ENCODE data around the gene LAMTOR5.
"Not testable (repeated sequence)": the region's sequence is repeated elsewhere in the genome, so short reads cannot be mapped to it uniquely, and the experiment has no call there.

The LAMTOR5 gene

DNA sequence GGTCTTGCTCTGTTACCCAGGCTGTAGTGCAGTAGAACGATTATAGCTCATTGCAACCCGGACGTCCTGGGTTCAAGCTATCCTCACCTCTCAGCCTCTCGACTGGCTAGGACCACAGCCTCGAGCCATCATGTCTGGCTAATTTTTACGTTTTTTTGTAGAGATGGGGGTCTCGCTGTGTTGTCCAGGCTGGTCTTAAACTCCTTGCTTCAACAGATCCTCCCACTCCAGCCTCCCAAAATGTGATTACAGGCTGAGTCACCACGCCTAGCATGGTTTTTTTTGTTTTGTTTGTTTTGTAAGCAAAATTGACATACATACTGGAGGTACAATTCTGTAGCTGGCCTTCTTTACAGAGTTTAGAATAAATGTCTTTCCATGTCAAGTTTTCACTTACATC is 994 bp upstream of the LAMTOR5 start:
- TF ChIP-seq, protein P1, sequence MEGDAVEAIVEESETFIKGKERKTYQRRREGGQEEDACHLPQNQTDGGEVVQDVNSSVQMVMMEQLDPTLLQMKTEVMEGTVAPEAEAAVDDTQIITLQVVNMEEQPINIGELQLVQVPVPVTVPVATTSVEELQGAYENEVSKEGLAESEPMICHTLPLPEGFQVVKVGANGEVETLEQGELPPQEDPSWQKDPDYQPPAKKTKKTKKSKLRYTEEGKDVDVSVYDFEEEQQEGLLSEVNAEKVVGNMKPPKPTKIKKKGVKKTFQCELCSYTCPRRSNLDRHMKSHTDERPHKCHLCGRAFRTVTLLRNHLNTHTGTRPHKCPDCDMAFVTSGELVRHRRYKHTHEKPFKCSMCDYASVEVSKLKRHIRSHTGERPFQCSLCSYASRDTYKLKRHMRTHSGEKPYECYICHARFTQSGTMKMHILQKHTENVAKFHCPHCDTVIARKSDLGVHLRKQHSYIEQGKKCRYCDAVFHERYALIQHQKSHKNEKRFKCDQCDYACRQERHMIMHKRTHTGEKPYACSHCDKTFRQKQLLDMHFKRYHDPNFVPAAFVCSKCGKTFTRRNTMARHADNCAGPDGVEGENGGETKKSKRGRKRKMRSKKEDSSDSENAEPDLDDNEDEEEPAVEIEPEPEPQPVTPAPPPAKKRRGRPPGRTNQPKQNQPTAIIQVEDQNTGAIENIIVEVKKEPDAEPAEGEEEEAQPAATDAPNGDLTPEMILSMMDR (IDR thresholded peaks at IDR 0.05), result no peak
- H3K9me3 ChIP-seq (ENCODE audit: control insufficient read depth, low read length), result no peaks in the 10 kb centered on the region
- no peak overlapping the region for H2AFZ ChIP-seq
- H3K4me3 ChIP-seq (ENCODE audit: low read depth, low read length), result peak overlapping the region; percentile 97
- H3K9ac ChIP-seq, result no peak overlapping the region
- H3K4me1 ChIP-seq, result no peaks in the 10 kb centered on the region
- no peak overlapping the region for H3K27ac ChIP-seq
- H3K4me2 ChIP-seq (ENCODE audit: low read length), result peak overlapping the region; percentile 95
- H3K36me3 ChIP-seq (ENCODE audit: control insufficient read depth, insufficient read depth, low read length), result no peaks in the 10 kb centered on the region
- no peaks in the 10 kb centered on the region for H3K27me3 ChIP-seq (ENCODE audit: control insufficient read depth, insufficient read depth, low read length)
- H3K79me2 ChIP-seq, result no peaks in the 10 kb centered on the region

DNA sequence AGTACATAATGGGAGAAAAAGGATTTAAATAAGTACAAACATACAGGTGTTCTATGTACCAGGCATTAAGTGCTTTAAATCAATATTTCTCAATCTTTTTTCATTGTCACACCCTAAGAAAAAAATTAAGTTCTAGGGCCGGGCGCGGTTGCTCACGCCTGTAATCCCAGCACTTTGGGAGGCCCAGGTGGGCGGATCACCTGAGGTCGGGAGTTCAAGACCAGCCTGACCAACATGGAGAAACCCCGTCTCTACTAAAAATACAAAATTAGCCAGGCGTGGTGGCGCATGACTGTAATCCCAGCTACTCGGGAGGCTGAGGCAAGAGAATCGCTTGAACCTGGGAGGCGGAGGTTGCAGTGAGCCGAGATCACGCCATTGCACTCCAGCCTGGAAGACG is 1.1 kb downstream of the LAMTOR5 start:
- not testable (repeated sequence) for H3K9ac ChIP-seq; H3K36me3 ChIP-seq (ENCODE audit: control insufficient read depth, insufficient read depth, low read length); H3K4me1 ChIP-seq; H3K27me3 ChIP-seq (ENCODE audit: control insufficient read depth, insufficient read depth, low read length); H2AFZ ChIP-seq; H3K9me3 ChIP-seq (ENCODE audit: control insufficient read depth, low read length); H3K27ac ChIP-seq; H3K79me2 ChIP-seq
- Histone ChIP-seq H3K4me2 (ENCODE audit: low read length) (peak overlapping the region; percentile 95), H3K4me3 (ENCODE audit: low read depth, low read length) (peak overlapping the region; percentile 97)

DNA sequence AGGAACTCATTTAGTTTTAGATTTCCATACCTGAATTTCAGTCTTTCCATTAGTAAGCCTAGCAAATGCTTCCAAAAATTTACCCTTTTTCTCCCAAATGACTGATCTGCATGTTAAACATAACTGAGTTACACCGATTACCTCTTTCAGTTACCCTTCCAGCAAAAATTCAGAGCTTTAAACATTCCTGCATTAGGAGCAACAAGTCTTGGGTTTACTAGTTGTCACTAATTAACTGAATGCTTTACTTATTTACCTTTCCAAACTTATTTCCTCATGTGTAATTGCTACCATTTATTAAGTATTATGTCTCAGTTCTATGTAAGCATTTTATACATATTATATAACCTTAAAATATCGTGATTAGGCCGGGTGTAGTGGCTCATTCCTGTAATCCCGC is 3.1 kb downstream of the LAMTOR5 start:
- H3K79me2 ChIP-seq, result no peaks in the 10 kb centered on the region
- no peaks in the 10 kb centered on the region for H3K4me1 ChIP-seq
- no peak overlapping the region for H3K4me2 ChIP-seq (ENCODE audit: low read length)
- H3K9ac ChIP-seq, result no peak overlapping the region
- H3K27ac ChIP-seq, result no peak overlapping the region
- no peak overlapping the region for H2AFZ ChIP-seq
- H3K27me3 ChIP-seq (ENCODE audit: control insufficient read depth, insufficient read depth, low read length), result no peaks in the 10 kb centered on the region
- TF ChIP-seq, protein P1 (IDR thresholded peaks at IDR 0.05), result no peak
- H3K4me3 ChIP-seq (ENCODE audit: low read depth, low read length), result no peak overlapping the region
- no peaks in the 10 kb centered on the region for H3K36me3 ChIP-seq (ENCODE audit: control insufficient read depth, insufficient read depth, low read length)
- H3K9me3 ChIP-seq (ENCODE audit: control insufficient read depth, low read length), result no peaks in the 10 kb centered on the region

DNA sequence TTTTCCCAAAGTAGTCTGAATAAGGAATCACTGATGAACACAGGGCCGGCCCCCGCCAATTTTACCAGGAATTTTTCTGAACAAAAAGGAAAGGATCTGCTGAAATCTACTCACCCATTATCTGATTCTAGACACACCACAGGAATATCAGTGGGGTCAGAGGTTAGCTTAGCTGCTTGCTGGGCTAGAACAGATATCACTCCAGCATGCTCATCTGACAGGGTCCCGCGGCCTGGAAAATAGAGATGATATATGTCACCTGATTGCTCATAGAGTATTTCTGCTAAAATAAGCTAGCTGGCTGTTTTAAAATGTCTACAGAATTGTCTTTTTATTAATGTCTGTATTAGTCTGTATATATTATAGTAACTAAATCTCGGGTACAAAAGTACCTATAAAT is 3.7 kb downstream of the LAMTOR5 start:
- Histone ChIP-seq H3K27ac (no peak overlapping the region), H3K9me3 (ENCODE audit: control insufficient read depth, low read length) (no peaks in the 10 kb centered on the region), H3K79me2 (no peaks in the 10 kb centered on the region), H2AFZ (no peak overlapping the region), H3K4me3 (ENCODE audit: low read depth, low read length) (no peak overlapping the region), H3K9ac (no peak overlapping the region), H3K36me3 (ENCODE audit: control insufficient read depth, insufficient read depth, low read length) (no peaks in the 10 kb centered on the region), H3K27me3 (ENCODE audit: control insufficient read depth, insufficient read depth, low read length) (no peaks in the 10 kb centered on the region), H3K4me1 (no peaks in the 10 kb centered on the region), H3K4me2 (ENCODE audit: low read length) (no peak overlapping the region)
- TF ChIP-seq, protein P1 (IDR thresholded peaks at IDR 0.05), result no peak

DNA sequence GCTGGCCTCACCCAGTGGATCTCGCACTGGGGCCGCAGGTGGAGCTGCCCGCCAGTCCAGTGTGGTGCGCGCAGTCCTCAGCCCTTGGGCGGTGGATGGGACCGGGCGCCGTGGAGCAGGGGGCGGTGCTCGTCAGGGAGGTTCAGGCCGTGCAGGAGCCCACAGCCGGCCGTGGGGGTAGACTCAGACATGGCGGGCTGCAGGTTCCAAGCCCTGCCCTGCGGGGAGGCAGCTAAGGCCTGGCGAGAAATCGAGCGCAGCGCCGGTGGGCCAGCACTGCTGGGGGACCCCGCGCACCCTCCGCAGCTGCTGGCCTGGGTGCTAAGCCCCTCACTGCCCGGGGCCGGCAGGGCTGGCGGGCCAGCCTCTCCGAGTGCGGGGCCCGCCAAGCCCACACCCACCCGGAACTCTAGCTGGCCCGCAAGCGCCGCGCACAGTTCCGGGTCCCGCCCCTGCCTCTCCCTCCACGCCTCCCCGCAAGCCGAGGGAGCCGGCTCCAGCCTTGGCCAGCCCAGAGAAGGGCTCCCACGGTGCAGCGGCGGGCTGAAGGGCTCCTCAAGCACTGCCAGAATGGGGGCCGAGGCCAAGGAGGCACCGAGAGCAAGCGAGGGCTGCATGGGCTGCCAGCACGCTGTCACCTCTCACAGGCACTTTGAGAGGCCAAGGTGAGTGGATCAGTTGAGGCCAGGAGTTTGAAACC is 11.1 kb downstream of the LAMTOR5 start:
- not testable (repeated sequence) for H3K9ac ChIP-seq; H3K36me3 ChIP-seq (ENCODE audit: control insufficient read depth, insufficient read depth, low read length)

DNA sequence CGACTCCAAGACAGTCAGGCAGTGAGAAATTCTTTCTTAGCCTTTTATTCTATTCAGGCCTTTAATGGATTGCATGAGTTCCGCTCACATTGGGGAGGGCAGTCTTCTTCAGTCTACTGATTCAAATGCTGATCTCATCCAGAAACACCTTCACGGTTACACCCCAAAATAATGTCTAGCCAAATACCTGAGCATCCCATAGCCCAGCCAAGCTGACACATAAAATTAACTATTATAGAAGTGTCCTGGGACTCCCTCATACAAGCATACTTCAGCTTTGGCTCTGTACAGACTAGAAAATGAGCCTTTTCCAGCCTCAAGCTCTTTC is 13.0 kb downstream of the LAMTOR5 start:
- H3K9ac ChIP-seq, result no peak overlapping the region
- no peak overlapping the region for H2AFZ ChIP-seq
- TF ChIP-seq, protein P1 (IDR thresholded peaks at IDR 0.05), result no peak
- no peaks in the 10 kb centered on the region for H3K27me3 ChIP-seq (ENCODE audit: control insufficient read depth, insufficient read depth, low read length)
- H3K4me2 ChIP-seq (ENCODE audit: low read length), result no peak overlapping the region
- H3K4me1 ChIP-seq, result no peaks in the 10 kb centered on the region
- no peaks in the 10 kb centered on the region for H3K9me3 ChIP-seq (ENCODE audit: control insufficient read depth, low read length)
- no peaks in the 10 kb centered on the region for H3K36me3 ChIP-seq (ENCODE audit: control insufficient read depth, insufficient read depth, low read length)
- H3K4me3 ChIP-seq (ENCODE audit: low read depth, low read length), result no peak overlapping the region
- H3K27ac ChIP-seq, result no peak overlapping the region
- no peaks in the 10 kb centered on the region for H3K79me2 ChIP-seq

More for the DNA sequence above, 11.1 kb downstream of the LAMTOR5 start:
- not testable (repeated sequence) for H3K79me2 ChIP-seq; H3K4me3 ChIP-seq (ENCODE audit: low read depth, low read length); H3K27me3 ChIP-seq (ENCODE audit: control insufficient read depth, insufficient read depth, low read length); H3K9me3 ChIP-seq (ENCODE audit: control insufficient read depth, low read length); H3K4me1 ChIP-seq; H3K27ac ChIP-seq; H2AFZ ChIP-seq; H3K4me2 ChIP-seq (ENCODE audit: low read length)

Data from parathyroid adenoma (tissue), 2 donors.